K562 (cell line): ENCODE results near the gene HOPX. TPM values are rescaled to one million over a fixed set of nuclear protein-coding genes. Genes with fewer than 3 reads are reported as not detected.

ENCODE experiments used
- ATAC-seq: fragments of 200-7000 bp; cut with Tn5 transposase; 3 replicates; pipeline ENCODE4 v1.9.1; 2020; ENCODE audit warnings: moderate library complexity
- BruUV-seq: library from RNA; stranded (reverse); fragments of 400-500 nt; replicated peaks from 2 replicates; lab custom pipeline; 2021; lab: Mats Ljungman, UMichigan
- CTCF ChIA-PET: fragments of 300-600 bp; formaldehyde crosslinking; extraction: SDS; loops from one replicate; lab custom pipeline; 2021; ENCODE audit warnings: low intra/inter-chr PET ratio; lab: Yijun Ruan, JAX
- POLR2A ChIA-PET: fragments of 300-600, 350-650 bp; sonication (Branson Sonifier 250); formaldehyde crosslinking; extraction: SDS; loops from one replicate; lab custom pipeline; 2021; ENCODE audit warnings: antibody characterized with exemption, inconsistent platforms; lab: Yijun Ruan, JAX
- DNase-seq, 4 experiments: peaks; one replicate each; pipeline versions ENCODE4 v3.0.0 to v3.0.0-alpha.2; 2011 to 2018; ENCODE audit warnings: low spot score in 3 of 4, mixed read lengths in 3 of 4; ENCODE audit errors: extremely low read depth in 1 of 4
- FAIRE-seq: peaks from 2 replicates; lab custom pipeline; 2011; peaks lifted over from hg19 to GRCh38; lab: Jason Lieb, UNC
- H2AFZ ChIP-seq: 2 replicates; pipeline ENCODE4 v1.6.0; 2011; ENCODE audit warnings: low read depth, low read length, control low read depth, inconsistent platforms
- H3K27ac ChIP-seq: fragments of 200-600 bp; 3 replicates; pipeline ENCODE4 v1.8.0; 2011; ENCODE audit warnings: low read depth, mild to moderate bottlenecking, control low read depth, inconsistent platforms, low read length, moderate library complexity, mixed read lengths; ENCODE audit errors: extremely low read depth
- H3K27me3 ChIP-seq, 2 experiments: fragments of 300-600 bp in 1 of 2; 2 replicates in 1 of 2; 3 replicates in 1 of 2; pipeline versions ENCODE4 v1.6.0 to v1.8.0; 2011; ENCODE audit warnings: inconsistent platforms in 2 of 2, low read length in 2 of 2, mild to moderate bottlenecking in 1 of 2, mixed read lengths in 1 of 2, moderate library complexity in 1 of 2; ENCODE audit not compliant: control insufficient read depth in 2 of 2, insufficient read depth in 2 of 2
- H3K36me3 ChIP-seq: fragments of 300-600 bp; 3 replicates; pipeline ENCODE4 v1.8.0; 2011; ENCODE audit warnings: mild to moderate bottlenecking, low read length, inconsistent platforms; ENCODE audit not compliant: control insufficient read depth, insufficient read depth
- H3K4me1 ChIP-seq, 2 experiments: fragments of 200-600 bp in 1 of 2; replicated peaks in 1 of 2; 2 replicates in 1 of 2; 3 replicates in 1 of 2; pipeline versions ENCODE4 v1.5.1 to v1.8.0; 2011; ENCODE audit warnings: inconsistent platforms in 2 of 2, low read length in 2 of 2, mild to moderate bottlenecking in 1 of 2, mixed read lengths in 1 of 2, moderate library complexity in 1 of 2; ENCODE audit not compliant: control insufficient read depth in 2 of 2, insufficient read depth in 2 of 2
- H3K4me2 ChIP-seq: 2 replicates; pipeline ENCODE4 v1.6.1; 2011; ENCODE audit warnings: low read length, control low read depth, inconsistent platforms, mixed read lengths; ENCODE audit not compliant: insufficient read depth
- H3K4me3 ChIP-seq: fragments of 200-600 bp; sonication (generic), shearing (Covaris generic); 2 replicates; pipeline ENCODE4 v1.5.1; 2016; ENCODE audit warnings: control low read depth, inconsistent platforms
- H3K79me2 ChIP-seq: fragments of 200-600 bp; 3 replicates; pipeline ENCODE4 v1.8.0; 2011; ENCODE audit warnings: low read length, inconsistent platforms; ENCODE audit not compliant: control insufficient read depth, insufficient read depth
- H3K9ac ChIP-seq, 2 experiments: 2 replicates each; pipeline versions ENCODE4 v1.6.0 to v1.6.1; 2011; ENCODE audit warnings: low read depth in 2 of 2, low read length in 2 of 2, control low read depth in 1 of 2, inconsistent platforms in 1 of 2, mild to moderate bottlenecking in 1 of 2, mixed read lengths in 1 of 2; ENCODE audit not compliant: insufficient read depth in 1 of 2
- H3K9me1 ChIP-seq: one replicate; pipeline ENCODE4 v1.6.0; 2011; ENCODE audit warnings: inconsistent platforms, mild to moderate bottlenecking, low read length, moderate library complexity; ENCODE audit not compliant: control insufficient read depth, insufficient read depth
- H3K9me3 ChIP-seq: replicated peaks from 2 replicates; pipeline ENCODE4 v1.5.1; 2011; ENCODE audit warnings: low read depth, low read length, inconsistent platforms; ENCODE audit not compliant: control insufficient read depth, insufficient read depth
- H4K20me1 ChIP-seq: replicated peaks from 2 replicates; pipeline ENCODE4 v1.6.1; 2011; ENCODE audit warnings: low read length, inconsistent platforms, mixed read lengths; ENCODE audit not compliant: control insufficient read depth, insufficient read depth
- FOSL1 ChIP-seq: fragments of 200-800 bp; sonication (Bioruptor generic); conservative IDR thresholded peaks from 2 replicates; pipeline ENCODE4 v1.6.1; 2016; ENCODE audit warnings: missing genetic modification characterization, missing compliant biosample characterization
- KAT2B ChIP-seq: IDR thresholded peaks from one replicate; pipeline ENCODE4 v1.6.1; 2012; ENCODE audit warnings: low read depth, mild to moderate bottlenecking, control low read depth, inconsistent platforms, low read length, moderate library complexity
- KLF6 ChIP-seq: fragments of 250-450 bp; sonication (Bioruptor Pico); IDR thresholded peaks from 2 replicates; pipeline ENCODE4 v1.4.0; 2020; ENCODE audit warnings: mild to moderate bottlenecking, moderate library complexity, borderline replicate concordance
- SMC3 ChIP-seq: conservative IDR thresholded peaks from 2 replicates; pipeline ENCODE4 v1.6.1; 2011; ENCODE audit warnings: low read depth, low read length, improper control_type of control experiment; ENCODE audit not compliant: insufficient read depth
- WHSC1 ChIP-seq: IDR thresholded peaks from one replicate; pipeline ENCODE4 v1.6.1; 2012; ENCODE audit warnings: low read length, control low read depth, inconsistent platforms
- ZNF253 ChIP-seq: fragments of 250-450 bp; sonication (Bioruptor Pico); conservative IDR thresholded peaks from 2 replicates; pipeline ENCODE4 v1.6.1; 2021; ENCODE audit warnings: mild to moderate bottlenecking
- ZNF282 ChIP-seq: sonication (generic); formaldehyde crosslinking; IDR thresholded peaks from 2 replicates; pipeline ENCODE4 v1.8.1; 2023; ENCODE audit warnings: missing genetic modification reagents
- ZNF316 ChIP-seq: fragments of 450-650 bp; IDR thresholded peaks from 2 replicates; pipeline ENCODE4 v1.6.1; 2016
- WGBS: fragments of 100-300 bp; shearing (Covaris generic); methylation state at CpG from one replicate; pipeline ENCODE4 v1.1.6; 2016; ENCODE audit warnings: low coverage, mixed read lengths; ENCODE audit not compliant: insufficient coverage; ENCODE audit errors: missing lambda C conversion rate; 5-methylcytosine and 5-hydroxymethylcytosine counted together
- in situ Hi-C: fragments of 300-500 bp; cut with MboI; formaldehyde crosslinking; loops from 4 replicates; pipeline ENCODE4 v1.15.0; 2018; ENCODE audit warnings: inconsistent platforms, mixed read lengths
- intact Hi-C: fragments of 100-400 bp; cut with micrococcal nuclease; formaldehyde crosslinking; loops from 2 replicates; pipeline ENCODE4 v1.14.2; 2022
- polyA plus RNA-seq, 8 experiments: library from polyadenylated mRNA; depleted of rRNA in 4 of 8; stranded (reverse) in 5 of 8; unstranded in 3 of 8; fragments of >200 nt; fragmentation: Nextera tagmentation in 2 of 8; fragmentation: Illumina TruSeq in 1 of 8; extraction: Ambion mirVana in 2 of 8; extraction: Trizol in 1 of 8; gene quantifications; 2 replicates each; pipeline versions ENCODE4 v1.2.1 to v1.2.3, GENCODE V29; 2011 to 2014; ENCODE audit warnings: inconsistent platforms in 1 of 8, missing spikeins in 1 of 8
- total RNA-seq, 7 experiments: library from RNA; depleted of rRNA in 6 of 7; stranded (reverse); fragments of >200 nt in 6 of 7; fragmentation: Illumina TruSeq in 2 of 7; extraction: Trizol in 2 of 7; gene quantifications; 2 replicates each; pipeline versions ENCODE4 v1.2.1 to v1.2.3, GENCODE V29; 2011 to 2021; ENCODE audit warnings: low replicate concordance in 1 of 7
- TF ChIP-seq, protein P1 (sequence below): IDR thresholded peaks from 2 replicates; pipeline ENCODE4 v1.6.1; 2011; ENCODE audit not compliant: insufficient read length; ENCODE audit errors: extremely low read depth
- TF ChIP-seq, protein P2 (sequence below): fragments of 250-450 bp; sonication (Bioruptor Pico); IDR thresholded peaks from 2 replicates; pipeline ENCODE4 v1.5.0; 2020; ENCODE audit warnings: mild to moderate bottlenecking, borderline replicate concordance

Gene HOPX
- total and polyA plus RNA-seq, 9 of the 15 experiments (the other 6 are each of a cell fraction or from before 2014, with no cell fraction given), result 0.24 TPM; not detected in 8

- no peak for FAIRE-seq
- H2AFZ ChIP-seq, result no peak overlapping the region
- ATAC-seq, result no peak
- no peaks in the 10 kb centered on the region for H4K20me1 ChIP-seq
- DNase-seq, result no peak
- WGBS, result 0% methylated on average over 5 of the region's 5 CpGs
- no TSS peak for BruUV-seq
- POLR2A ChIA-PET, result interaction anchor here (1.5 kb wide), 1 partner anchor 11 kb away, joined by 3 read pairs; no protein-coding TSS in a partner anchor
- TF ChIP-seq FOSL1 (tag) (no peak), ZNF282 (no peak), KAT2B (no peak), SMC3 (no peak), ZNF253 (CRISPR knock-in tag) (no peak), KLF6 (CRISPR knock-in tag) (no peak), WHSC1 (no peak), ZNF316 (no peak)
- TF ChIP-seq, protein P1, sequence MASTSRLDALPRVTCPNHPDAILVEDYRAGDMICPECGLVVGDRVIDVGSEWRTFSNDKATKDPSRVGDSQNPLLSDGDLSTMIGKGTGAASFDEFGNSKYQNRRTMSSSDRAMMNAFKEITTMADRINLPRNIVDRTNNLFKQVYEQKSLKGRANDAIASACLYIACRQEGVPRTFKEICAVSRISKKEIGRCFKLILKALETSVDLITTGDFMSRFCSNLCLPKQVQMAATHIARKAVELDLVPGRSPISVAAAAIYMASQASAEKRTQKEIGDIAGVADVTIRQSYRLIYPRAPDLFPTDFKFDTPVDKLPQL, result no peak
- TF ChIP-seq, protein P2, sequence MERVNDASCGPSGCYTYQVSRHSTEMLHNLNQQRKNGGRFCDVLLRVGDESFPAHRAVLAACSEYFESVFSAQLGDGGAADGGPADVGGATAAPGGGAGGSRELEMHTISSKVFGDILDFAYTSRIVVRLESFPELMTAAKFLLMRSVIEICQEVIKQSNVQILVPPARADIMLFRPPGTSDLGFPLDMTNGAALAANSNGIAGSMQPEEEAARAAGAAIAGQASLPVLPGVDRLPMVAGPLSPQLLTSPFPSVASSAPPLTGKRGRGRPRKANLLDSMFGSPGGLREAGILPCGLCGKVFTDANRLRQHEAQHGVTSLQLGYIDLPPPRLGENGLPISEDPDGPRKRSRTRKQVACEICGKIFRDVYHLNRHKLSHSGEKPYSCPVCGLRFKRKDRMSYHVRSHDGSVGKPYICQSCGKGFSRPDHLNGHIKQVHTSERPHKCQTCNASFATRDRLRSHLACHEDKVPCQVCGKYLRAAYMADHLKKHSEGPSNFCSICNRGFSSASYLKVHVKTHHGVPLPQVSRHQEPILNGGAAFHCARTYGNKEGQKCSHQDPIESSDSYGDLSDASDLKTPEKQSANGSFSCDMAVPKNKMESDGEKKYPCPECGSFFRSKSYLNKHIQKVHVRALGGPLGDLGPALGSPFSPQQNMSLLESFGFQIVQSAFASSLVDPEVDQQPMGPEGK, result no peak
- H3K9ac ChIP-seq, result no peak overlapping the region
- no peaks in the 10 kb centered on the region for H3K79me2 ChIP-seq
- H3K36me3 ChIP-seq, result no peaks in the 10 kb centered on the region
- CTCF ChIA-PET, result no interaction called here
- H3K27ac ChIP-seq, result no peak overlapping the region
- H3K9me3 ChIP-seq, result no peaks in the 10 kb centered on the region
- no peak overlapping the region for H3K4me2 ChIP-seq
- no peaks in the 10 kb centered on the region for H3K4me1 ChIP-seq
- no peak overlapping the region for H3K4me3 ChIP-seq
- in situ Hi-C loops, result no loop called here
- H3K27me3 ChIP-seq, result 0 out of 5 replicates have a peak, but pooled peaks cover 0 to 2% of the 10 kb centered on the region in 2 experiments
- H3K9me1 ChIP-seq, result no peaks in the 10 kb centered on the region
- intact Hi-C loops, result no loop called here
Observed at GRCh38 chr4:56630876-56631666, 50.0 kb downstream of the HOPX start.
